Measurements from ENCODE around the gene CFAP206. TPM values are rescaled to one million over a fixed set of nuclear protein-coding genes. Genes with fewer than 3 reads are reported as not detected.

The CFAP206 gene, protein sequence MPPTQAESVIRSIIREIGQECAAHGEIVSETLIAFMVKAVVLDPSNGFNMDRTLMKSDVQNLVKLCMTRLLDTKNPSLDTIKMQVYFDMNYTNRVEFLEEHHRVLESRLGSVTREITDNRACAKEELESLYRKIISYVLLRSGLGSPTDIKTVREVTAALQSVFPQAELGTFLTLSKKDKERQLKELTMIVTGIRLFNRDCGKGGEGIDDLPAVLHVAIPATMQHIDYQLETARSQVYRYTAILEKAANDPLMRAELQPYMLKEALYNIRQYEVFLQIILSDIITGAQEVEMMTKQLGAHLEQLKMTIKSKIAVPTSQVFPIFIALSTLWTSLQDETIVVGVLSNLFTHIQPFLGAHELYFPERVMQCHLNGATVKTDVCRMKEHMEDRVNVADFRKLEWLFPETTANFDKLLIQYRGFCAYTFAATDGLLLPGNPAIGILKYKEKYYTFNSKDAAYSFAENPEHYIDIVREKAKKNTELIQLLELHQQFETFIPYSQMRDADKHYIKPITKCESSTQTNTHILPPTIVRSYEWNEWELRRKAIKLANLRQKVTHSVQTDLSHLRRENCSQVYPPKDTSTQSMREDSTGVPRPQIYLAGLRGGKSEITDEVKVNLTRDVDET
- not detected for total RNA-seq (2021; fragmentation: NEBNext Ultra II Directional; extraction: Animal tissue kit (Norgen Biotek cat#: 25700))
- long read RNA-seq = 0 reads

DNA sequence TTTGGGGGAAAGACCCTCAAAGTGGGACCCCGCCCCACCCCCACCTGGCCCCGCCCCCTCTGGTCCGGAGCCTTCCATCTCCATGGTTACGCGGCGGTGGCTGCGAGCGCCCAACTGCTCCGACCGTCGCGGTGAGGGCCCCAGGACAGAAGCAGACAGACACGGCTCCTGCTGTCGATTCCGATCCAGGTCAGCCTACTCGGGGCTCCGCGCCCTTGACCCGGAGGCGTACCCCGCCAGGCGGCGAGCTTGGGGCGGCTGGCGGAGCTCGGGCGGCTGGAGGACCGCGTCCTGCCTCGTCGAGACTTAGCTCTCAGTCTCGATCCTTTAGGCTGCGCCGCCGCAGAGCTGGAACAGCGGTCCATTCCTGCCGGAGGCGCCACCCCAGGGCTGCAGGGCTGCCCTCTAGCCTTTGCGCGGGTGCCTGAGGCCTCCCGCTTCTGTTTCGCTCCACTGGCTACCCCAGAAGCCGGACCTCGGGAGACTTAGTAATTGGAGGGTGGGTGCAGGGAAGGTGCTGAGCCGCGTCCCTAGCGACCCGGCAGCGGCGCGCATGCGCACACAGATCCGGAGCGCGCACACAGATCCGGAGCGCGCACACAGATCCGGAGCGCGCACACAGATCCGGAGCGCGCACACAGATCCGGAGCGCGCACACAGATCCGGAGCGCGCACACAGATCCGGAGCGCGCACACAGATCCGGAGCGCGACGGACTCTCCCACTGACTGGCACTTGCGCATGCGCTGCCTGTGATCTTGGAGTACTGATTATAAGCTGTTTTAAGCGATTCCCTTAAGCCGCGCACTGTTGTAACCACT is at the start of gene CFAP206:
Gene CFAP206, plus strand, starts transcription at position 72 of the 820 bp plus-strand sequence. CDS start 1,868 bp downstream, outside the sequence.
- Mint-ChIP-seq H3K9me3 (no peaks in the 10 kb centered on the region), H3K4me1 (ENCODE audit: low read depth) (no peaks in the 10 kb centered on the region), H3K36me3 (ENCODE audit: low read depth) (no peaks in the 10 kb centered on the region), H3K27me3 (ENCODE audit: insufficient read depth) (peaks cover 9% of the 10 kb centered on the region; the same call in 1 of the 2 replicates), H3K4me3 (peak within 1 kb of the TSS; percentile 87), H3K27ac (peak within 1 kb of the TSS; percentile 66)
- peak; percentile 65 for DNase-seq
- TF ChIP-seq CTCF (IDR thresholded peaks at IDR 0.05) = peak; percentile 41

- Mint-ChIP-seq H3K27me3 (ENCODE audit: insufficient read depth) (peaks cover 2% of the 10 kb centered on the region; the same call in 1 of the 2 replicates), H3K9me3 (peaks cover 4% of the 10 kb centered on the region; the same call in 1 of the 2 replicates)
- TF ChIP-seq CTCF (IDR thresholded peaks at IDR 0.05) = no peak
Measured at GRCh38 chr6:87364602-87365252, 43.0 kb upstream of the CFAP206 start.

DNA sequence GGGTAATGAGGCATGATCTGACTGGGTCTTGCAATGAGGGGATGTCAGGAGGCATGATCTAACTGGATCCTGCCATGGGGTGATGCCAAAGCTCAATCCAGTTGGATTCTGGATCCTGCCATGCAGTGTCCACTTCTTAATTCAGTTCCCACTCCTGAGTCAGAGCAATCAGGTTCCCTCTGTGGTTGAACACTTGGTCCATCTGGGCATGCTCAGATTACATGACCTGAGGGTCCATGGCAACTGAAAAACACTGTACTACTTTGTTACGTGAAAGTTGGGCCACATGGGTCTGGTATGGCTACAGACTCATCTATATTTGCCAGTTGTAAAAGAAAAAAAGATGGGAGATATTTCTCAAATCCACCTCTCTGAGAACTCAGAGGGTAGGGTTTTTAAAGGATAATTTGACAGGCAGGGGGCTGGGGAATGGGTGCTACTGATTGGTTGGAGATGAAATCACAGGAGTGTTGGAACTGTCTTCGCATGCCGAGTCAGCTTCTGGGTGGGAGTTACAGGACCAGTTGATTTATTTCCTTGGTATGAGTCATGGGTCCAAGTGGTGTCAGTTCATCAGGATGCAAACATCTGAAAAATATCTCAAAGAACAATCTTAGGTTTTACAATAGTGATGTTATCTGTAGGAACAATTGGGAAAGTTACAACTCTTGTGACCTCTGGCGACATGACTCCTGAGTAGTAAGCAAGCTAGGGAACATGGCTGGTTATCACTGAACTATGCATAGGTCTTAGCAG is 41.5 kb upstream of the CFAP206 start:
- no peak for TF ChIP-seq CTCF (IDR thresholded peaks at IDR 0.05)
- Mint-ChIP-seq H3K27me3 (ENCODE audit: insufficient read depth) (no peaks in the 10 kb centered on the region), H3K36me3 (ENCODE audit: low read depth) (no peaks in the 10 kb centered on the region; the same call in 1 of the 2 replicates), H3K4me1 (ENCODE audit: low read depth) (peaks cover 7% of the 10 kb centered on the region; the same call in 1 of the 2 replicates), H3K27ac (no peak overlapping the region), H3K4me3 (no peak overlapping the region), H3K9me3 (peaks cover 4% of the 10 kb centered on the region; the same call in 1 of the 2 replicates)
- peak; percentile 3 for DNase-seq

More at GRCh38 chr6:87364602-87365252, 43.0 kb upstream of the CFAP206 start:
- no peak overlapping the region for H3K4me3 Mint-ChIP-seq
- H3K27ac Mint-ChIP-seq = no peak overlapping the region
- H3K36me3 Mint-ChIP-seq (ENCODE audit: low read depth) = no peaks in the 10 kb centered on the region; the same call in 1 of the 2 replicates
- peaks cover 7% of the 10 kb centered on the region; the same call in 1 of the 2 replicates for H3K4me1 Mint-ChIP-seq (ENCODE audit: low read depth)
- no peak for DNase-seq

DNA sequence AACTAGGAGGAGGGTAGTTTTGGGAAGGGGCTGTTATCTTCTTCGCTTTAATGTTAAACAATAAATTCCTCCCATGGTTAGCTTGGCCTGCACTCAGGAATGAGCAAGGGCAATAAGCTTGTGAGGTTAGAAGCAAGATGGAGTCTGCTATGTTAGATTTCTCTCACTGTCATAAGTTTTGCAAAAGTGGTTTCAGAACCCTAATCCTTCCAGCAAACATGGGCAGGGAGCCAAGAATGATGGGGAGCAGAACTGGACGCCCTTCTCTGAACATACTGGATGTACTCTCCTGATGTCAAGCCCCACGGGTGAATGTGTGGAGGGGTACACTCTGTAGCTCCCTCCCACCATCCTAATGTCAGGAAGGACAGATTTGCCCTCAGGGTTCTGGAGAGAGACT is 40.9 kb upstream of the CFAP206 start:
- no peak overlapping the region for H3K27ac Mint-ChIP-seq
- H3K4me3 Mint-ChIP-seq = no peak overlapping the region
- peaks cover 7% of the 10 kb centered on the region; the same call in 1 of the 2 replicates for H3K4me1 Mint-ChIP-seq (ENCODE audit: low read depth)
- peaks cover 4% of the 10 kb centered on the region; the same call in 1 of the 2 replicates for H3K9me3 Mint-ChIP-seq
- TF ChIP-seq CTCF (IDR thresholded peaks at IDR 0.05) = no peak
- no peak for DNase-seq
- H3K27me3 Mint-ChIP-seq (ENCODE audit: insufficient read depth) = no peaks in the 10 kb centered on the region
- H3K36me3 Mint-ChIP-seq (ENCODE audit: low read depth) = no peaks in the 10 kb centered on the region; the same call in 1 of the 2 replicates

Measured in HFFc6 (cell line).